ENCODE measurements around the gene LCN1. TPM values are rescaled to one million over a fixed set of nuclear protein-coding genes. Genes with fewer than 3 reads are reported as not detected.

The LCN1 gene
- polyA plus RNA-seq, 4 donors: not detected

- FAIRE-seq (no peak), DNase-seq (no peak)
- Histone ChIP-seq H3K27ac (ENCODE audit: low read depth in 1 of 3, low read length in 2 of 3) (no peak overlapping the region), H3K36me3 (ENCODE audit: control insufficient read depth in 3 of 3, insufficient read depth in 2 of 3, low read depth in 1 of 3, low read length in 3 of 3) (no peaks in the 10 kb centered on the region), H3K4me1 (ENCODE audit: control insufficient read depth in 3 of 3, insufficient read depth in 2 of 3, low read depth in 1 of 3, low read length in 2 of 3) (no peaks in the 10 kb centered on the region), H3K27me3 (ENCODE audit: control insufficient read depth in 3 of 3, insufficient read depth in 3 of 3, low read length in 3 of 3) (no peaks in the 10 kb centered on the region), H3K4me3 (ENCODE audit: low read depth in 1 of 3, low read length in 3 of 3) (no peak overlapping the region), H3K9me3 (ENCODE audit: control insufficient read depth in 2 of 2, insufficient read depth in 1 of 2, low read depth in 1 of 2, low read length in 1 of 2) (no peaks in the 10 kb centered on the region)
- 79 to 88% (median 85%) methylated on average over 17 of the region's 17 CpGs for WGBS, 3 donors
These were observed 41.0 kb downstream of the LCN1 start for GRCh38 chr9:135562235-135562745.

- Histone ChIP-seq H3K4me1 (ENCODE audit: control insufficient read depth in 3 of 3, insufficient read depth in 2 of 3, low read depth in 1 of 3, low read length in 2 of 3) (no peaks in the 10 kb centered on the region), H3K4me3 (ENCODE audit: low read depth in 1 of 3, low read length in 3 of 3) (no peak overlapping the region), H3K27me3 (ENCODE audit: control insufficient read depth in 3 of 3, insufficient read depth in 3 of 3, low read length in 3 of 3) (no peaks in the 10 kb centered on the region), H3K27ac (ENCODE audit: low read depth in 1 of 3, low read length in 2 of 3) (no peak overlapping the region), H3K36me3 (ENCODE audit: control insufficient read depth in 3 of 3, insufficient read depth in 2 of 3, low read depth in 1 of 3, low read length in 3 of 3) (no peaks in the 10 kb centered on the region), H3K9me3 (ENCODE audit: control insufficient read depth in 2 of 2, insufficient read depth in 1 of 2, low read depth in 1 of 2, low read length in 1 of 2) (no peaks in the 10 kb centered on the region)
- FAIRE-seq: no peak
- DNase-seq: no peak
- WGBS, 3 donors: 40 to 85% (median 77%) methylated on average over 1 of the region's 1 CpG
These were observed 41.8 kb downstream of the LCN1 start for GRCh38 chr9:135563039-135563476.

GRCh38 chr9:135563858-135564257, 42.6 kb downstream of the LCN1 start:
- Histone ChIP-seq H3K4me3 (ENCODE audit: low read depth in 1 of 3, low read length in 3 of 3) (no peak overlapping the region), H3K27ac (ENCODE audit: low read depth in 1 of 3, low read length in 2 of 3) (no peak overlapping the region), H3K4me1 (ENCODE audit: control insufficient read depth in 3 of 3, insufficient read depth in 2 of 3, low read depth in 1 of 3, low read length in 2 of 3) (no peaks in the 10 kb centered on the region), H3K27me3 (ENCODE audit: control insufficient read depth in 3 of 3, insufficient read depth in 3 of 3, low read length in 3 of 3) (peaks cover 0 to 2% (median 0%) of the 10 kb centered on the region in 3 donors), H3K9me3 (ENCODE audit: control insufficient read depth in 2 of 2, insufficient read depth in 1 of 2, low read depth in 1 of 2, low read length in 1 of 2) (no peaks in the 10 kb centered on the region), H3K36me3 (ENCODE audit: control insufficient read depth in 3 of 3, insufficient read depth in 2 of 3, low read depth in 1 of 3, low read length in 3 of 3) (no peaks in the 10 kb centered on the region)
- no peak for DNase-seq
- WGBS, 3 donors: 55 to 80% (median 67%) methylated on average over 12 of the region's 12 CpGs
- FAIRE-seq: no peak

GRCh38 chr9:135565141-135565628, 43.9 kb downstream of the LCN1 start:
- H3K9me3 ChIP-seq (ENCODE audit: control insufficient read depth in 2 of 2, insufficient read depth in 1 of 2, low read depth in 1 of 2, low read length in 1 of 2): no peaks in the 10 kb centered on the region
- FAIRE-seq: no peak
- H3K4me1 ChIP-seq (ENCODE audit: control insufficient read depth in 3 of 3, insufficient read depth in 2 of 3, low read depth in 1 of 3, low read length in 2 of 3): no peaks in the 10 kb centered on the region
- DNase-seq: no peak
- H3K4me3 ChIP-seq (ENCODE audit: low read depth in 1 of 3, low read length in 3 of 3): no peak overlapping the region
- no peaks in the 10 kb centered on the region for H3K36me3 ChIP-seq (ENCODE audit: control insufficient read depth in 3 of 3, insufficient read depth in 2 of 3, low read depth in 1 of 3, low read length in 3 of 3)
- H3K27me3 ChIP-seq (ENCODE audit: control insufficient read depth in 3 of 3, insufficient read depth in 3 of 3, low read length in 3 of 3): peaks cover 0 to 5% (median 0%) of the 10 kb centered on the region in 3 donors
- no peak overlapping the region for H3K27ac ChIP-seq (ENCODE audit: low read depth in 1 of 3, low read length in 2 of 3)
- WGBS, 3 donors: 66 to 71% (median 70%) methylated on average over 9 of the region's 9 CpGs

- FAIRE-seq (no peak), DNase-seq (no peak)
- no peaks in the 10 kb centered on the region for H3K36me3 ChIP-seq (ENCODE audit: control insufficient read depth in 3 of 3, insufficient read depth in 2 of 3, low read depth in 1 of 3, low read length in 3 of 3)
- no peak overlapping the region for H3K27ac ChIP-seq (ENCODE audit: low read depth in 1 of 3, low read length in 2 of 3)
- H3K9me3 ChIP-seq (ENCODE audit: control insufficient read depth in 2 of 2, insufficient read depth in 1 of 2, low read depth in 1 of 2, low read length in 1 of 2): no peaks in the 10 kb centered on the region
- H3K27me3 ChIP-seq (ENCODE audit: control insufficient read depth in 3 of 3, insufficient read depth in 3 of 3, low read length in 3 of 3): peaks cover 0 to 5% (median 3%) of the 10 kb centered on the region in 3 donors
- no peak overlapping the region for H3K4me3 ChIP-seq (ENCODE audit: low read depth in 1 of 3, low read length in 3 of 3)
- H3K4me1 ChIP-seq (ENCODE audit: control insufficient read depth in 3 of 3, insufficient read depth in 2 of 3, low read depth in 1 of 3, low read length in 2 of 3): no peaks in the 10 kb centered on the region
- WGBS, 3 donors: 54 to 61% (median 56%) methylated on average over 8 of the region's 8 CpGs
These were observed 44.4 kb downstream of the LCN1 start for GRCh38 chr9:135565636-135566035.

GRCh38 chr9:135566552-135566951, 45.3 kb downstream of the LCN1 start:
- Histone ChIP-seq H3K27ac (ENCODE audit: low read depth in 1 of 3, low read length in 2 of 3) (no peak overlapping the region), H3K36me3 (ENCODE audit: control insufficient read depth in 3 of 3, insufficient read depth in 2 of 3, low read depth in 1 of 3, low read length in 3 of 3) (no peaks in the 10 kb centered on the region), H3K27me3 (ENCODE audit: control insufficient read depth in 3 of 3, insufficient read depth in 3 of 3, low read length in 3 of 3) (peaks cover 0 to 5% (median 3%) of the 10 kb centered on the region in 3 donors), H3K4me1 (ENCODE audit: control insufficient read depth in 3 of 3, insufficient read depth in 2 of 3, low read depth in 1 of 3, low read length in 2 of 3) (no peaks in the 10 kb centered on the region), H3K9me3 (ENCODE audit: control insufficient read depth in 2 of 2, insufficient read depth in 1 of 2, low read depth in 1 of 2, low read length in 1 of 2) (no peaks in the 10 kb centered on the region), H3K4me3 (ENCODE audit: low read depth in 1 of 3, low read length in 3 of 3) (no peak overlapping the region)
- WGBS, 3 donors: 57 to 65% (median 61%) methylated on average over 10 of the region's 10 CpGs
- DNase-seq: no peak
- no peak for FAIRE-seq

- 51 to 69% (median 55%) methylated on average over 9 of the region's 9 CpGs for WGBS, 3 donors
- DNase-seq (no peak), FAIRE-seq (no peak)
- H3K4me3 ChIP-seq (ENCODE audit: low read depth in 1 of 3, low read length in 3 of 3): no peak overlapping the region
- H3K36me3 ChIP-seq (ENCODE audit: control insufficient read depth in 3 of 3, insufficient read depth in 2 of 3, low read depth in 1 of 3, low read length in 3 of 3): no peaks in the 10 kb centered on the region
- H3K9me3 ChIP-seq (ENCODE audit: control insufficient read depth in 2 of 2, insufficient read depth in 1 of 2, low read depth in 1 of 2, low read length in 1 of 2): no peaks in the 10 kb centered on the region
- H3K4me1 ChIP-seq (ENCODE audit: control insufficient read depth in 3 of 3, insufficient read depth in 2 of 3, low read depth in 1 of 3, low read length in 2 of 3): no peaks in the 10 kb centered on the region
- peaks cover 0 to 5% (median 3%) of the 10 kb centered on the region in 3 donors for H3K27me3 ChIP-seq (ENCODE audit: control insufficient read depth in 3 of 3, insufficient read depth in 3 of 3, low read length in 3 of 3)
- H3K27ac ChIP-seq (ENCODE audit: low read depth in 1 of 3, low read length in 2 of 3): no peak overlapping the region
These were observed 46.1 kb downstream of the LCN1 start for GRCh38 chr9:135567311-135567710.

- no peak overlapping the region for H3K4me3 ChIP-seq (ENCODE audit: low read depth in 1 of 3, low read length in 3 of 3)
- no peak overlapping the region for H3K27ac ChIP-seq (ENCODE audit: low read depth in 1 of 3, low read length in 2 of 3)
- DNase-seq (no peak), FAIRE-seq (no peak)
- no peaks in the 10 kb centered on the region for H3K9me3 ChIP-seq (ENCODE audit: control insufficient read depth in 2 of 2, insufficient read depth in 1 of 2, low read depth in 1 of 2, low read length in 1 of 2)
- no peaks in the 10 kb centered on the region for H3K4me1 ChIP-seq (ENCODE audit: control insufficient read depth in 3 of 3, insufficient read depth in 2 of 3, low read depth in 1 of 3, low read length in 2 of 3)
- peaks cover 0 to 5% (median 3%) of the 10 kb centered on the region in 3 donors for H3K27me3 ChIP-seq (ENCODE audit: control insufficient read depth in 3 of 3, insufficient read depth in 3 of 3, low read length in 3 of 3)
- H3K36me3 ChIP-seq (ENCODE audit: control insufficient read depth in 3 of 3, insufficient read depth in 2 of 3, low read depth in 1 of 3, low read length in 3 of 3): no peaks in the 10 kb centered on the region
- 90 to 94% (median 92%) methylated on average over 6 of the region's 6 CpGs for WGBS, 3 donors
These were observed 46.8 kb downstream of the LCN1 start for GRCh38 chr9:135568026-135568425.

GRCh38 chr9:135570456-135570855, 49.2 kb downstream of the LCN1 start:
- WGBS, 3 donors: 20 to 50% (median 28%) methylated on average over 3 of the region's 3 CpGs
- no peak overlapping the region for H3K27ac ChIP-seq (ENCODE audit: low read depth in 1 of 3, low read length in 2 of 3)
- H3K36me3 ChIP-seq (ENCODE audit: control insufficient read depth in 3 of 3, insufficient read depth in 2 of 3, low read depth in 1 of 3, low read length in 3 of 3): no peaks in the 10 kb centered on the region
- H3K4me1 ChIP-seq (ENCODE audit: control insufficient read depth in 3 of 3, insufficient read depth in 2 of 3, low read depth in 1 of 3, low read length in 2 of 3): no peaks in the 10 kb centered on the region
- H3K27me3 ChIP-seq (ENCODE audit: control insufficient read depth in 3 of 3, insufficient read depth in 3 of 3, low read length in 3 of 3): peaks cover 0 to 5% (median 3%) of the 10 kb centered on the region in 3 donors
- no peak for DNase-seq
- H3K9me3 ChIP-seq (ENCODE audit: control insufficient read depth in 2 of 2, insufficient read depth in 1 of 2, low read depth in 1 of 2, low read length in 1 of 2): no peaks in the 10 kb centered on the region
- FAIRE-seq: no peak
- no peak overlapping the region for H3K4me3 ChIP-seq (ENCODE audit: low read depth in 1 of 3, low read length in 3 of 3)

Data from small intestine (tissue), 7 donors.